HEK293 (cell line): ENCODE results near the gene RAB1A.

Experiments
- GLI2 ChIP-seq: fragments of 450-650 bp; formaldehyde crosslinking; IDR thresholded peaks from 2 replicates; pipeline ENCODE4; 2017; ENCODE audit warnings: missing biosample characterization, missing genetic modification characterization, low read depth, borderline replicate concordance
- ZBTB17 ChIP-seq: fragments of 450-650 bp; formaldehyde crosslinking; IDR thresholded peaks from 2 replicates; pipeline ENCODE4 v1.5.1; 2016; ENCODE audit warnings: missing biosample characterization, missing genetic modification characterization
- ZBTB7A ChIP-seq: fragments of 450-650 bp; formaldehyde crosslinking; IDR thresholded peaks from 2 replicates; pipeline ENCODE4 v1.5.1; 2016; ENCODE audit warnings: low read depth, missing biosample characterization, missing genetic modification characterization
- ZNF140 ChIP-seq: fragments of 450-650 bp; formaldehyde crosslinking; IDR thresholded peaks from 2 replicates; pipeline ENCODE4 v1.5.1; 2016; ENCODE audit warnings: missing biosample characterization, missing genetic modification characterization
- ZNF701 ChIP-seq: fragments of 450-650 bp; formaldehyde crosslinking; IDR thresholded peaks from 2 replicates; pipeline ENCODE4 v1.5.1; 2016; ENCODE audit warnings: missing biosample characterization, missing genetic modification characterization
- ZNF768 ChIP-seq: fragments of 450-650 bp; formaldehyde crosslinking; IDR thresholded peaks from 2 replicates; pipeline ENCODE4 v1.5.1; 2018; ENCODE audit warnings: missing biosample characterization, mild to moderate bottlenecking, missing genetic modification characterization
- TF ChIP-seq, protein P1 (sequence below): fragments of 450-650 bp; formaldehyde crosslinking; IDR thresholded peaks from 2 replicates; pipeline ENCODE4 v1.5.1; 2016; ENCODE audit warnings: missing biosample characterization, missing genetic modification characterization

- no peak for TF ChIP-seq ZBTB7A (tag by site-specific recombination)
- TF ChIP-seq ZNF768: no peak
- TF ChIP-seq, protein P1, sequence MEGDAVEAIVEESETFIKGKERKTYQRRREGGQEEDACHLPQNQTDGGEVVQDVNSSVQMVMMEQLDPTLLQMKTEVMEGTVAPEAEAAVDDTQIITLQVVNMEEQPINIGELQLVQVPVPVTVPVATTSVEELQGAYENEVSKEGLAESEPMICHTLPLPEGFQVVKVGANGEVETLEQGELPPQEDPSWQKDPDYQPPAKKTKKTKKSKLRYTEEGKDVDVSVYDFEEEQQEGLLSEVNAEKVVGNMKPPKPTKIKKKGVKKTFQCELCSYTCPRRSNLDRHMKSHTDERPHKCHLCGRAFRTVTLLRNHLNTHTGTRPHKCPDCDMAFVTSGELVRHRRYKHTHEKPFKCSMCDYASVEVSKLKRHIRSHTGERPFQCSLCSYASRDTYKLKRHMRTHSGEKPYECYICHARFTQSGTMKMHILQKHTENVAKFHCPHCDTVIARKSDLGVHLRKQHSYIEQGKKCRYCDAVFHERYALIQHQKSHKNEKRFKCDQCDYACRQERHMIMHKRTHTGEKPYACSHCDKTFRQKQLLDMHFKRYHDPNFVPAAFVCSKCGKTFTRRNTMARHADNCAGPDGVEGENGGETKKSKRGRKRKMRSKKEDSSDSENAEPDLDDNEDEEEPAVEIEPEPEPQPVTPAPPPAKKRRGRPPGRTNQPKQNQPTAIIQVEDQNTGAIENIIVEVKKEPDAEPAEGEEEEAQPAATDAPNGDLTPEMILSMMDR: no peak
- no peak for TF ChIP-seq ZNF140 (tag by site-specific recombination)
- TF ChIP-seq GLI2 (tag by site-specific recombination): no peak
- TF ChIP-seq ZBTB17 (tag by site-specific recombination): no peak
- no peak for TF ChIP-seq ZNF701 (tag by site-specific recombination)
Measured at GRCh38 chr2:65158557-65158956, 28.7 kb upstream of the RAB1A start.
